Adrenal gland (tissue), 12 donors: ENCODE data around the gene OPRM1. TPM values are rescaled to one million over a fixed set of nuclear protein-coding genes. Genes with fewer than 3 reads are reported as not detected.

Experiments used
- DNase-seq, 7 donors: peaks; one replicate each; pipeline ENCODE4 v3.0.0-alpha.2; 2019 to 2020
- H3K27ac ChIP-seq, 5 donors: fragments of 200-600 bp; sonication (generic) in 4 of 5; 1 replicate in 3 of 5; 2 replicates in 2 of 5; pipeline versions ENCODE4 v1.5.1 to v1.8.0; 2016 to 2020; ENCODE audit warnings: mild to moderate bottlenecking in 1 of 5
- H3K27me3 ChIP-seq: fragments of 200-600 bp; 2 replicates; pipeline ENCODE4 v1.8.0; 2021
- H3K36me3 ChIP-seq, 2 donors: fragments of 200-600 bp; replicated peaks in 1 of 2; 1 replicate in 1 of 2; 2 replicates in 1 of 2; pipeline versions ENCODE4 v1.5.1 to v1.8.0; 2018 to 2022
- H3K4me1 ChIP-seq, 2 donors: fragments of 200-600 bp; replicated peaks in 1 of 2; 1 replicate in 1 of 2; 2 replicates in 1 of 2; pipeline versions ENCODE4 v1.5.1 to v1.8.0; 2018 to 2021
- H3K4me3 ChIP-seq, 4 donors: fragments of 200-600 bp; sonication (generic) in 3 of 4; one replicate each; pipeline ENCODE4 v1.5.1; 2016 to 2018
- H3K9me3 ChIP-seq, 3 donors: fragments of 200-600 bp; sonication (generic) in 1 of 3; replicated peaks in 1 of 3; 1 replicate in 2 of 3; 2 replicates in 1 of 3; pipeline versions ENCODE4 v1.5.1 to v1.8.0; 2016 to 2021
- CTCF ChIP-seq, 6 experiments: fragments of 450-650 bp in 4 of 6; fragments of 200-600 bp in 2 of 6; sonication (generic) in 1 of 6; IDR thresholded peaks; 1 replicate in 5 of 6; 2 replicates in 1 of 6; pipeline versions ENCODE4 v1.5.1 to v1.8.0; 2016 to 2021; ENCODE audit warnings: antibody characterized with exemption in 6 of 6, mild to moderate bottlenecking in 2 of 6, moderate library complexity in 1 of 6
- POLR2A ChIP-seq, 2 donors: fragments of 450-650 bp; IDR thresholded peaks; one replicate each; pipeline ENCODE4 v1.6.1; 2017; ENCODE audit warnings: antibody characterized with exemption in 2 of 2, mild to moderate bottlenecking in 2 of 2, moderate library complexity in 1 of 2
- WGBS, 4 donors: extraction: QIAGEN DNeasy Blood & Tissue Kit in 2 of 4; methylation state at CpG; one replicate each; pipeline versions ENCODE4 v1.1.5 to v1.1.7; 2013 to 2017; 5-methylcytosine and 5-hydroxymethylcytosine counted together
- intact Hi-C, 2 donors: fragments of 100-400 bp; cut with DNase I; formaldehyde crosslinking; loops; one replicate each; pipeline versions ENCODE4 v1.14.1 to v1.15.0; 2022 to 2023
- polyA plus RNA-seq, 3 donors: library from polyadenylated mRNA; stranded (reverse); fragments of 200-250 nt in 2 of 3; fragments of 350-450 nt in 1 of 3; fragmentation: Illumina TruSeq in 1 of 3; extraction: RNeasy Lipid Tissue Mini Kit (QIAGEN cat#74804) in 1 of 3; gene quantifications; one replicate each; pipeline ENCODE4 v1.2.3, GENCODE V29; 2013 to 2014
- total RNA-seq, 9 donors: library from RNA; depleted of rRNA in 4 of 9; stranded (reverse); fragments of >200 nt in 4 of 9; fragments of 120-200 nt in 1 of 9; fragmentation: NEBNext Ultra II Directional in 1 of 9; extraction: Animal tissue kit (Norgen Biotek cat#: 25700) in 1 of 9; gene quantifications; one replicate each; pipeline versions ENCODE4 v1.1.0 to v1.2.4, GENCODE V29; 2013 to 2023
- donor health status: healthy with polysubstance abuse.
- donor health status: Bipolar disorder and iron deficiency.
- donor health status: DM: yes; HTN: yes; CAD: no.
- donor health status: DM: no; HTN: no; CAD: no.
- donor health status: DM: no; HTN: no; CAD: no.
- donor health status: DM: yes; HTN: yes; CAD: no.

The OPRM1 gene
- total and polyA plus RNA-seq, 12 donors: 0.19 to 3.5 (median 1.0) TPM; not detected in 4

DNA sequence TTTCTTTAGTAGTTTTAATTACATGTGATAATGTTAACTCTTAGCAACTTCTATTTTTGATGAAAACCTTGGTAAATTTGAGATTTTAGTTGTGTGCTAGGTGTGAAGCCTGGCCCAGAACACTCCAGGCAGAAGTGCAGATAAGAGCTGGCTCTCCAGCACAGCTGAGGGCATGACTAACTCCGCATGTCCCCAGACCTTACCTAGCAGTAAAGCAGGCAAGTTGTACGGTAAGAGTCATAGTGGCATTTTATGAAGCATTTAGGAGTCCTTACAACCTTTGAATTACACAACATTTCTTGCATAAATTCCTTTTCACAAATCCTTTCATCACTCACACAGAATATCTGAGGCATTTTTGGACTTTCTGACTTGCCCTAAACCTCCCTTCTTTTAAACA, 67.2 kb downstream of the OPRM1 start:
- no peaks in the 10 kb centered on the region for H3K9me3 ChIP-seq
- H3K4me1 ChIP-seq: no peaks in the 10 kb centered on the region
- TF ChIP-seq POLR2A (IDR thresholded peaks at IDR 0.05) (no peak), CTCF (IDR thresholded peaks at IDR 0.05) (no peak)
- H3K36me3 ChIP-seq: no peaks in the 10 kb centered on the region
- H3K27ac ChIP-seq: no peak overlapping the region
- intact Hi-C loops: no loop called here
- H3K27me3 ChIP-seq: no peaks in the 10 kb centered on the region
- H3K4me3 ChIP-seq: no peak overlapping the region
- WGBS, 4 donors: 81 to 89% (median 86%) methylated on average over 2 of the region's 2 CpGs
- no peak for DNase-seq

- WGBS, 4 donors: 76 to 88% (median 84%) methylated on average over 1 of the region's 1 CpG
- DNase-seq: no peak
- intact Hi-C loops: no loop called here
- H3K27ac ChIP-seq: no peak overlapping the region
- no peak overlapping the region for H3K4me3 ChIP-seq
- no peaks in the 10 kb centered on the region for H3K27me3 ChIP-seq
- no peak for TF ChIP-seq CTCF (IDR thresholded peaks at IDR 0.05)
- TF ChIP-seq POLR2A (IDR thresholded peaks at IDR 0.05): no peak
- no peaks in the 10 kb centered on the region for H3K4me1 ChIP-seq
- H3K36me3 ChIP-seq: no peaks in the 10 kb centered on the region
- H3K9me3 ChIP-seq: no peaks in the 10 kb centered on the region
These were observed 72.0 kb downstream of the OPRM1 start for GRCh38 chr6:154111025-154111424.

- Histone ChIP-seq H3K27me3 (no peaks in the 10 kb centered on the region), H3K9me3 (no peaks in the 10 kb centered on the region), H3K4me1 (no peaks in the 10 kb centered on the region), H3K27ac (no peak overlapping the region), H3K36me3 (no peaks in the 10 kb centered on the region), H3K4me3 (no peak overlapping the region)
- TF ChIP-seq CTCF (IDR thresholded peaks at IDR 0.05) (no peak), POLR2A (IDR thresholded peaks at IDR 0.05) (no peak)
- DNase-seq: no peak
- intact Hi-C loops: no loop called here
- WGBS, 4 donors: 77 to 86% (median 85%) methylated on average over 2 of the region's 2 CpGs
These were observed 73.3 kb downstream of the OPRM1 start for GRCh38 chr6:154112181-154112809.

DNA sequence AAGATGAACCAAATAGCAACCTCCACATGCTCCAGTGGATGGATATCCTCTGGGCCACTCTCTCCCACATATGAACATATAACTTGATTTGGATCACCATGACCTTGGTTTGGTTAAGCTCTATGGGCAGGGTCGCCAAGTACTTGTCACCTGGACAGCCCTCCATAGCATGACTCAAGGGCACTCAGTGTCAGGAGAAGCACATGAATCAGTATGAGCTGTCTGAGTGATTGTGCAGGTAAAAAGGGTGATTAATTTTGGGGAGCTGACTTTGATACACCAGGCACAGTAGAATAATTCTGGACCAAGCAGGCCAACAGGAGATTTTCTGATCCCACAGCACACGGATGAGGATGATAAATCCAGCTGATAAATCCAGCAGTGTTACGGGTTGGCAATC, 74.4 kb downstream of the OPRM1 start:
- TF ChIP-seq CTCF (IDR thresholded peaks at IDR 0.05): no peak
- intact Hi-C loops: no loop called here
- Histone ChIP-seq H3K36me3 (no peaks in the 10 kb centered on the region), H3K9me3 (no peaks in the 10 kb centered on the region), H3K4me1 (no peaks in the 10 kb centered on the region), H3K27ac (no peak overlapping the region), H3K4me3 (no peak overlapping the region), H3K27me3 (no peaks in the 10 kb centered on the region)
- no peak for DNase-seq
- WGBS, 4 donors: 51 to 82% (median 77%) methylated on average over 3 of the region's 3 CpGs
